ENCODE measurements around the gene NCKAP1. TPM values are rescaled to one million over a fixed set of nuclear protein-coding genes. Genes with fewer than 3 reads are reported as not detected.

The NCKAP1 gene
- total and polyA plus RNA-seq, 2 of the 4 experiments (the other 2 are of a cell fraction) = 91.1 to 160 TPM

DNA sequence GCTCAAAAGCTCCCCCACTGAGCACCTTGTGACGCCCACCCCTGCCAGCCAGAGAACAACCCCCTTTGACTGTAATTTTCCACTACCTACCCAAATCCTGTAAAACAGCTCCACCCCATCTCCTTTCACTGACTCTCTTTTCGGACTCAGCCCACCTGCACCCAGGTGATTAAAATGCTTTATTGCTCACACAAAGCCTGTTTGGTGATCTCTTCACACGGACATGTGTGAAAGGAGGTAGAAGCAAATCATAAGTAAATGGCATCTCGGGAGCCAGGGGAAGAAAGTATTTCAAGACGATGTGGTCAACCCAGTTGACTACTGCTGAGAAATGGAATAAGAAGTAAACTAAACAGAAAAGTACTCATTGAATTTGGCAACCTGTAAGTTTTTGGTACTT, 11.2 kb upstream of the NCKAP1 start:
- Histone ChIP-seq H3K9me3 (ENCODE audit: control insufficient read depth, insufficient read depth, low read length) (peaks cover 3% of the 10 kb centered on the region), H2BK5ac (ENCODE audit: low read depth, low read length, poor library complexity, severe bottlenecking) (no peak overlapping the region), H3K18ac (ENCODE audit: low read depth, low read length) (no peak overlapping the region), H4K5ac (ENCODE audit: low read depth, low read length) (no peak overlapping the region), H3K56ac (ENCODE audit: extremely low read depth, insufficient read depth, low read length) (no peak overlapping the region), H3K27ac (ENCODE audit: insufficient read depth, low read length) (no peak overlapping the region), H3K14ac (replicated peaks; ENCODE audit: low read depth, low read length) (no peak overlapping the region), H3K79me1 (ENCODE audit: low read depth in 1 of 2, low read length in 2 of 2) (no peaks in the 10 kb centered on the region), H3K4ac (ENCODE audit: low read depth, low read length) (no peak overlapping the region), H3K4me3 (ENCODE audit: insufficient read depth, low read depth, low read length) (no peak overlapping the region), H2BK15ac (ENCODE audit: low read depth, low read length) (no peak overlapping the region), H3K9me1 (ENCODE audit: insufficient read depth, low read length) (no peaks in the 10 kb centered on the region), H3K4me1 (ENCODE audit: control insufficient read depth, insufficient read depth, low read length) (no peaks in the 10 kb centered on the region), H4K20me1 (ENCODE audit: insufficient read depth, low read length) (no peaks in the 10 kb centered on the region), H3K9ac (ENCODE audit: low read depth, low read length) (no peak overlapping the region), H2AK9ac (replicated peaks; ENCODE audit: low read depth, low read length, poor library complexity) (no peak overlapping the region), H4K8ac (ENCODE audit: low read depth in 2 of 2, low read length in 2 of 2) (no peak overlapping the region), H2AK5ac (ENCODE audit: low read depth, low read length) (no peak overlapping the region), H4K91ac (ENCODE audit: insufficient read depth, low read depth, low read length) (no peak overlapping the region), H2BK20ac (ENCODE audit: low read depth, low read length) (no peak overlapping the region), H3K4me2 (ENCODE audit: low read depth, low read length) (no peak overlapping the region), H2AFZ (replicated peaks; ENCODE audit: low read length, poor library complexity) (no peak overlapping the region), H3K36me3 (ENCODE audit: control insufficient read depth, insufficient read depth, low read length) (no peaks in the 10 kb centered on the region), H3K23ac (ENCODE audit: low read depth, low read length) (no peak overlapping the region), H2BK120ac (ENCODE audit: low read depth, low read length) (no peak overlapping the region), H3K27me3 (ENCODE audit: control insufficient read depth, insufficient read depth, low read length) (no peaks in the 10 kb centered on the region)
- DNase-seq (no peak), ATAC-seq (ENCODE audit: low read depth) (no peak)
- in situ Hi-C loops (cut with MboI; ENCODE audit: low sequenced_read_pairs) (no loop called here), dilution Hi-C loops (cut with HindIII; ENCODE audit: low sequenced_read_pairs, unreplicated experiment) (no loop called here), intact Hi-C loops (cut with micrococcal nuclease) (no loop called here)
- no peak for TF ChIP-seq NFE2L2 (IDR thresholded peaks at IDR 0.05; ENCODE audit: low read depth, low read length)
- no peak for TF ChIP-seq MAZ (IDR thresholded peaks at IDR 0.05; ENCODE audit: borderline replicate concordance, low read depth, low read length)
- TF ChIP-seq BHLHE40 (IDR thresholded peaks at IDR 0.05; ENCODE audit: low read depth, low read length) = no peak
- no peak for TF ChIP-seq RFX5 (IDR thresholded peaks at IDR 0.05; ENCODE audit: low read depth, low read length)
- no peak for TF ChIP-seq SMC3 (IDR thresholded peaks at IDR 0.05; ENCODE audit: low read depth, low read length)
- TF ChIP-seq CHD1 (IDR thresholded peaks at IDR 0.05; ENCODE audit: low read depth, low read length) = no peak
- TF ChIP-seq MXI1 (IDR thresholded peaks at IDR 0.05; ENCODE audit: borderline replicate concordance, low read depth, low read length) = no peak
- TF ChIP-seq USF2 (IDR thresholded peaks at IDR 0.05; ENCODE audit: low read depth, low read length) = no peak
- TF ChIP-seq POLR2A (IDR thresholded peaks at IDR 0.05; ENCODE audit: low read depth, low read length) = no peak
- TF ChIP-seq, protein P1, sequence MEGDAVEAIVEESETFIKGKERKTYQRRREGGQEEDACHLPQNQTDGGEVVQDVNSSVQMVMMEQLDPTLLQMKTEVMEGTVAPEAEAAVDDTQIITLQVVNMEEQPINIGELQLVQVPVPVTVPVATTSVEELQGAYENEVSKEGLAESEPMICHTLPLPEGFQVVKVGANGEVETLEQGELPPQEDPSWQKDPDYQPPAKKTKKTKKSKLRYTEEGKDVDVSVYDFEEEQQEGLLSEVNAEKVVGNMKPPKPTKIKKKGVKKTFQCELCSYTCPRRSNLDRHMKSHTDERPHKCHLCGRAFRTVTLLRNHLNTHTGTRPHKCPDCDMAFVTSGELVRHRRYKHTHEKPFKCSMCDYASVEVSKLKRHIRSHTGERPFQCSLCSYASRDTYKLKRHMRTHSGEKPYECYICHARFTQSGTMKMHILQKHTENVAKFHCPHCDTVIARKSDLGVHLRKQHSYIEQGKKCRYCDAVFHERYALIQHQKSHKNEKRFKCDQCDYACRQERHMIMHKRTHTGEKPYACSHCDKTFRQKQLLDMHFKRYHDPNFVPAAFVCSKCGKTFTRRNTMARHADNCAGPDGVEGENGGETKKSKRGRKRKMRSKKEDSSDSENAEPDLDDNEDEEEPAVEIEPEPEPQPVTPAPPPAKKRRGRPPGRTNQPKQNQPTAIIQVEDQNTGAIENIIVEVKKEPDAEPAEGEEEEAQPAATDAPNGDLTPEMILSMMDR (conservative IDR thresholded peaks at IDR 0.05; ENCODE audit: low read depth, low read length) = no peak
- no peak for TF ChIP-seq FOS (IDR thresholded peaks at IDR 0.05; ENCODE audit: low read depth, low read length)
- CTCF ChIA-PET = no interaction called here
- WGBS, 2 experiments (ENCODE audit: extremely low coverage in 2 of 2, insufficient read length in 1 of 2) = 56% methylated on average over 3 of the region's 5 CpGs; no CpG with 5 or more reads in 1 of the 2 experiments
- POLR2A ChIA-PET (ENCODE audit: unreplicated experiment) = no interaction called here
- no TSS peak for BruUV-seq (replicated peaks)
